Retinal pigment epithelial cell (primary cell): ENCODE data around the gene MCL1.

ENCODE experiments used
- DNase-seq: peaks from one replicate; pipeline ENCODE4 v3.0.0-alpha.2; 2010; ENCODE audit warnings: low read depth
- H3K4me3 ChIP-seq: 2 replicates; pipeline ENCODE4 v1.5.1; 2011; ENCODE audit warnings: mild to moderate bottlenecking, low read length, control low read depth, moderate library complexity
- TF ChIP-seq, protein P1 (sequence below): conservative IDR thresholded peaks from 2 replicates; pipeline ENCODE4 v1.5.1; 2011; ENCODE audit warnings: low read depth, low read length, control low read depth, inconsistent platforms

The MCL1 gene

GRCh38 chr1:150548324-150548631 is 31.1 kb downstream of the MCL1 start:
- no peak for DNase-seq
- H3K4me3 ChIP-seq, result peak overlapping the region; percentile 51
- TF ChIP-seq, protein P1, sequence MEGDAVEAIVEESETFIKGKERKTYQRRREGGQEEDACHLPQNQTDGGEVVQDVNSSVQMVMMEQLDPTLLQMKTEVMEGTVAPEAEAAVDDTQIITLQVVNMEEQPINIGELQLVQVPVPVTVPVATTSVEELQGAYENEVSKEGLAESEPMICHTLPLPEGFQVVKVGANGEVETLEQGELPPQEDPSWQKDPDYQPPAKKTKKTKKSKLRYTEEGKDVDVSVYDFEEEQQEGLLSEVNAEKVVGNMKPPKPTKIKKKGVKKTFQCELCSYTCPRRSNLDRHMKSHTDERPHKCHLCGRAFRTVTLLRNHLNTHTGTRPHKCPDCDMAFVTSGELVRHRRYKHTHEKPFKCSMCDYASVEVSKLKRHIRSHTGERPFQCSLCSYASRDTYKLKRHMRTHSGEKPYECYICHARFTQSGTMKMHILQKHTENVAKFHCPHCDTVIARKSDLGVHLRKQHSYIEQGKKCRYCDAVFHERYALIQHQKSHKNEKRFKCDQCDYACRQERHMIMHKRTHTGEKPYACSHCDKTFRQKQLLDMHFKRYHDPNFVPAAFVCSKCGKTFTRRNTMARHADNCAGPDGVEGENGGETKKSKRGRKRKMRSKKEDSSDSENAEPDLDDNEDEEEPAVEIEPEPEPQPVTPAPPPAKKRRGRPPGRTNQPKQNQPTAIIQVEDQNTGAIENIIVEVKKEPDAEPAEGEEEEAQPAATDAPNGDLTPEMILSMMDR, result no peak

- TF ChIP-seq, protein P1, result no peak
- no peak overlapping the region for H3K4me3 ChIP-seq
- DNase-seq, result no peak
Measured at GRCh38 chr1:150546294-150546937, 33.0 kb downstream of the MCL1 start.

DNA sequence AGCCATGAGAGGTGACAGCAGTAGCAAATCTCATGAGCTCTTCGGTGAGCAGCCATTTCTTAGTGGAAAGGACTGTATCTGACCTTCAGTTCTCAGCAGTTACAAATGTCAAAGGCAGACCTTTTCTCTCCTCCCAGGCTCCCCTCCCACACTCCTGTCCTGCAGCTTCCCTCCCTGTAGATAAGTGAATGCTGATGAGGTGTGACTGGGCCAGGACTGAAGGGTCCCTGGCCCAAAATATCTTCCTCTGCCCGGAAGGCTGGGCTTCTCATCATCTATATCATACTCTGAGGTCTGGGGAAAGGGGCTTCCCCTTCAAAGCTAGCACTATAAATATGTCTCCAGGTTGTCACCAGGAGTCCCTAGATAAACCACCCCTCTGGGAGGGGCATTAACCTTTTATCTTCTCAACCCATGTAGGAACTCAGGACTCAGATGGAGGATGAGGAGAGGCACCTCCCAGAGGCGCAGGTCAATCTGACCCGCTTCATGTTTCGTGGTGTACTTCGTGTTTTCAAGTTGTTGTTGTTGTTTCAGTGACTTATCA is 33.9 kb downstream of the MCL1 start:
- H3K4me3 ChIP-seq, result no peak overlapping the region
- no peak for DNase-seq
- TF ChIP-seq, protein P1, result no peak

DNA sequence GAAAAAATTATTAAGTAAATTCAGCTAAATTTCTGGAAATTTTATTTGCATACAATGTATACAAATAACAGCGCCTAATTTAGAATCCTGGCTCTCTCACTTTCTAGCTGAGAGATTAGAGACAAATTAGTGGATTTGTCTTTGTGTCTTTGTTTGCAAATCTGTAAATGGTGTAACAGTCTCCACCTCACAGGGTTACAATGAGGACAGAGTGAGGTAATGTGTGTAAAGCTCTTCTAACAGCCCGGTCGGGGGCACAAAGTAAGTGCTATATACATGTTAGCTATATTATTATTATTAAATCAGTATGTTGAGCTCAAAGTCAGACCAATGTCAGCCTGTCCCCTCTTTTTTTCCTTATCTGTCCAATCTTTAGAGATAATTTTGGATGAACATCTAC is 35.2 kb downstream of the MCL1 start:
- DNase-seq, result no peak
- TF ChIP-seq, protein P1, result no peak
- no peak overlapping the region for H3K4me3 ChIP-seq

DNA sequence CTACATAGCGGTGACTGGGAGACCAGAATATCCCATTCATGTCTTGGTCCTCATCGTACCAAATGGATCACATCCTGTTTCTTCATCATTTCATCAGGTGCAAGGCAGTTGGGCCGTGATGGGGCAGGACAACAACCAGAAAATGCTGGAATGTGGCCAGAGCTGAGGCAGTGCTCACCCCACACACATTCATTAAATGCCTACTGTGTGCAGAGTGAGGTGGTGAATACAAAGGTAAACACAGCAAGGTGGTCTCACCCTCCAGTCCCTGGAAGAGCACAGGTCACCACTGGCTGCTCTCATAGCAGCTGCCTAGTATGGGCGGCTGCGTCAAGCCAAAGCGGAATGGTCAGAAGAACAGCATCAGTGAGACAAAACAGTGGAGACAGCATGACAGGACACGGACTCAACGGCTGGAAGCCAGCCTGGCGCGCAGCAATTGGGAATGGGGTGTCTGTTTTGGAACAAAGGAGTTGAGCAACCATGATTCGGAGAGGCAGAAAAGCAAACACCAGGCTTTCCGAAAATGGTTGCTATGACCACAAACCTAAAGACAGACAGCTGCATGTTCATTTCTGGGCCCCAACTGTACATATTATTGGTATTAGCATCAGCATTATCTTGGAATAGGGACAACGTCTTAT is 35.8 kb downstream of the MCL1 start:
- TF ChIP-seq, protein P1, result no peak

DNA sequence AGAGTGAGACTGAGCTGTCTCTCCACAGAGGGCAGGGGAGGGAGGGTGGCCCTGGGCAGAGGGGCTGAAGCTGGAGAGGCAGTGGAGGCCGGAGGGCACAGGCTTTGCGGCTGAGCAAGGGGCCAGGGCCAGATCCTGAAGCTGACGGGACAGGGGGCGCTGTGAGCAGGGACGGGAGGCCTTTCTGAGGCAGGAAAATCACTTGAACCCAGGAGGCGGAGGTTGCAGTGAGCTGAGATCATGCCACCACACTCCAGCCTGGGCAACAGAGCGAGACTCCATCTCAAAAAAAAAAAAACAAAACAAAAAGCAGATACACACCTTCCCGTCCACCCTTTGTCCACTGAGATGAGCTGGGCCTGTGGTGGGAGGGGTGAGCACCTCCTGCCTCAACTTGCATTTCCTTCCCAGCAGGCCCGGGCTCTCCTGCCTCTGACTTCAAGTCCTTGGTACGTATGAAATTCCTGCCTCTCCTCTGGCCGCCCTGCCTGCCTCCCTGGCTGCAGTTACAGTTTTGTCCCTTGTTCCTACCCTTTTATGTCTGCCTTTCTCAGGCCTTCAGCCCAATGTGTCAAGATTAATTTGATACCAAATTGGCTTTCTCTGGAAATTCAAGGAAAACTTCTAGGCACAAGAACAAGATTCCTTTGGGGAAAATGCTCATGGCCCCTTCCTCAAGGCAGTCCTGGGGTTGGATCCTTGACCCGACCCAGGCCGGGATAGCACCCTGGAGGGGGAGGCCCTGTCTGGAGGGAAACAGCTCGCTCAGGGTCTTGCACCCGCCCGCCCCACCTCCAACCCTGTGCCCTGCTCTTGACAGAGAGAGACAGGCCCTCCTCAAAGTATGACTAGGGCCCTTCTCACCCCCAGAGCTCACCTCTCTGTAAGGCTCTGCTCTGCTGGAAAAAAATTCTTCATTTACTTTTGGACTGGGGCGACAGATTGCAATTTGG is 41.4 kb downstream of the MCL1 start:
- no peak overlapping the region for H3K4me3 ChIP-seq
- TF ChIP-seq, protein P1, result peak; percentile 11
- DNase-seq, result no peak

More for the DNA sequence above, 35.8 kb downstream of the MCL1 start:
- DNase-seq, result no peak
- no peak overlapping the region for H3K4me3 ChIP-seq
